Heart right ventricle (tissue), 16 donors: Measurements from ENCODE around the gene GPC5. TPM values are rescaled to one million over a fixed set of nuclear protein-coding genes. Genes with fewer than 3 reads are reported as not detected.

Source experiments
- ATAC-seq, 8 donors: fragments of 200-7000 bp; cut with Tn5 transposase; one replicate each; pipeline ENCODE4 v1.9.1; 2020; ENCODE audit warnings: mild to moderate bottlenecking in 8 of 8, moderate library complexity in 8 of 8, moderate number of reproducible peaks in 1 of 8
- DNase-seq, 2 donors: peaks; one replicate each; pipeline ENCODE4 v3.0.0-alpha.2; 2020
- H3K27ac ChIP-seq, 10 donors: fragments of 200-600 bp; sonication (generic) in 2 of 10; one replicate each; pipeline versions ENCODE4 v1.5.0 to v1.8.0; 2020 to 2022; ENCODE audit warnings: mild to moderate bottlenecking in 3 of 10
- H3K27me3 ChIP-seq, 7 donors: fragments of 200-600 bp; one replicate each; pipeline ENCODE4 v1.8.0; 2021 to 2022; ENCODE audit warnings: mild to moderate bottlenecking in 2 of 7
- H3K36me3 ChIP-seq, 9 donors: fragments of 200-600 bp; sonication (generic) in 1 of 9; one replicate each; pipeline versions ENCODE4 v1.5.0 to v1.8.0; 2020 to 2022; ENCODE audit warnings: mild to moderate bottlenecking in 2 of 9
- H3K4me1 ChIP-seq, 9 donors: fragments of 200-600 bp; sonication (generic) in 1 of 9; one replicate each; pipeline versions ENCODE4 v1.5.0 to v1.8.0; 2020 to 2022; ENCODE audit warnings: mild to moderate bottlenecking in 4 of 9
- H3K4me3 ChIP-seq, 10 donors: fragments of 200-600 bp; sonication (generic) in 2 of 10; one replicate each; pipeline versions ENCODE4 v1.5.0 to v1.8.0; 2020 to 2022; ENCODE audit warnings: mild to moderate bottlenecking in 7 of 10, moderate library complexity in 2 of 10
- H3K9me3 ChIP-seq, 11 donors: fragments of 200-600 bp in 10 of 11; sonication (generic) in 2 of 11; one replicate each; pipeline versions ENCODE4 v1.5.0 to v1.8.0; 2013 to 2022; ENCODE audit warnings: mild to moderate bottlenecking in 2 of 11, control low read depth in 1 of 11, moderate library complexity in 1 of 11
- CTCF ChIP-seq, 9 donors: fragments of 200-600 bp; sonication (generic) in 2 of 9; IDR thresholded peaks; one replicate each; pipeline versions ENCODE4 v1.5.0 to v1.8.0; 2021 to 2022; ENCODE audit warnings: antibody characterized with exemption in 9 of 9, mild to moderate bottlenecking in 5 of 9, moderate library complexity in 1 of 9
- WGBS, 2 donors: extraction: QIAGEN DNeasy Blood & Tissue Kit; methylation state at CpG; one replicate each; pipeline ENCODE4 v1.1.7; 2013; ENCODE audit warnings: inconsistent platforms in 1 of 2; 5-methylcytosine and 5-hydroxymethylcytosine counted together
- intact Hi-C, 10 donors: fragments of 100-400 bp; cut with DNase I; formaldehyde crosslinking; loops; one replicate each; pipeline versions ENCODE4 v1.11.1 to v1.14.2; 2022
- polyA plus RNA-seq, 2 donors: library from polyadenylated mRNA; stranded (reverse); fragments of 200-250 nt; gene quantifications; one replicate each; pipeline ENCODE4 v1.2.3, GENCODE V29; 2013
- total RNA-seq, 10 donors: library from RNA; stranded (reverse); fragmentation: NEBNext Ultra II Directional in 3 of 10; extraction: Animal tissue kit (Norgen Biotek cat#: 25700) in 3 of 10; gene quantifications; one replicate each; pipeline versions ENCODE4 v1.2.1 to v1.2.4, GENCODE V29; 2021 to 2023
- donor health status: Arrhythmogenic right ventricular cardiomyopathy.
- donor health status: ischemic (EF 13 %, LVEDD 7.1; RV severe dilation, severe dysfunction).
- donor health status: healthy with polysubstance abuse.
- donor health status: DM: no; HTN: yes; CAD: no.
- donor health status: DM: no; HTN: no; CAD: no.
- donor health status: ischemic (EF 25% LVEDD 6.9; RV normal size, moderate dysfunction).
- donor health status: ischemic (EF 25% LVEDD 5.7; RV mildly dilated, moderate dysfunction).
- donor health status: healthy.
- donor health status: DM: yes; HTN: yes; CAD: no.
- donor health status: Ischemic cardiomyopathy.
- donor health status: ischemic (EF 35%, LVEDD 5.7; RV mildly dilated, moderate dysfunction).
- donor health status: nonischemic (EF 11% LVEDD 7.7; RV severe dilation, severe dysfunction).
- donor health status: DM: yes; HTN: yes; CAD: no.
- donor health status: PGD.
- donor health status: ischemic (EF 29% LVEDD 5.4; RV normal size, mild dysfunction).
- donor health status: nonischemic (EF 23%, LVEDD 6.1; RV moderate dilation, normal function).

The GPC5 gene
- total and polyA plus RNA-seq, 12 donors, result 0.01 to 3.5 (median 0.70) TPM; not detected in 1

DNA sequence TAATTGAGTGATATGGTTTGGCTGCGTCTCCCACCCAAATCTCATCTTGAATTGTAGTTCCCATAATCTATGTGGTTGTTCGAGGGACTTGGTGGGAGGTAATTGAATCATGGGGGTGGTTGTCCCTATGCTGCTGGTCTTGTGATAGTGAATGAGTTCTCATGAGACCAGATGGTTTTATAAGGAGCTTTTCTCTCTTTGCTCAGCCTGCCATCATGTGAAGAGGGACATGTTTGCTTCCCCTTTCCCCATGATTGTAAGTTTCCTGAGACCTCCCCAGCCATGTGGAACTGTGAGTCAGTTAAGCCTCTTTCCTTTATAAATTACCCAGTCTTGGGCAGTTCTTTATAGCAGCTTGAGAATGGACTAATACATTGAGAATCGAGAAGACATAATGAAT lies 480.1 kb downstream of the GPC5 start:
- no peaks in the 10 kb centered on the region for H3K27me3 ChIP-seq
- ATAC-seq, result no peak
- DNase-seq, result no peak
- no peak for TF ChIP-seq CTCF (IDR thresholded peaks at IDR 0.05)
- H3K4me3 ChIP-seq, result no peak overlapping the region
- H3K4me1 ChIP-seq, result no peaks in the 10 kb centered on the region
- no peaks in the 10 kb centered on the region for H3K36me3 ChIP-seq
- no peak overlapping the region for H3K27ac ChIP-seq
- 87 to 91% methylated on average over 3 of the region's 3 CpGs for WGBS, 2 donors
- H3K9me3 ChIP-seq, result no peaks in the 10 kb centered on the region
- intact Hi-C loops, result no loop called here

- ATAC-seq, result no peak
Observed at GRCh38 chr13:91879360-91879759, 480.9 kb downstream of the GPC5 start.

DNA sequence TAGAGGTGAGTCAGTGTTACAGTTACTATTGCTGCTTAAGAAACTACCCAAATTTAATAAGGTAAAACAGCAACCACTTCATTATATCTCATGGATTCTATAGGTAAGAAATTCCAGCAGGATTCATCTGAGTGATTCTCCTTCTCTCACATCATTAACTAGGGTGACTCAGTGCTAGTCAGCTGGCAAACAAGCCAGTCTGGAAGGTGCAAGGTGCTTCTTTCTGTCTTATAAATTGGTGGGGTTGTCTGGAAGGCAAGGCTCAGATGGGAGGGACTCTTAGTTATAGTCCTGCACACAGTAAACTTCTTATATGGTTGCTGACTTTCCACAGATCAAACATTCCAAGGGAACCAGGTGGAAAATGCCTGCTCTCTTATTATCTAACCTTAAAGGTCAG lies 484.5 kb downstream of the GPC5 start:
- H3K27ac ChIP-seq, result no peak overlapping the region
- ATAC-seq (no peak), DNase-seq (no peak)
- H3K4me1 ChIP-seq, result no peaks in the 10 kb centered on the region
- H3K9me3 ChIP-seq, result no peaks in the 10 kb centered on the region
- no peaks in the 10 kb centered on the region for H3K27me3 ChIP-seq
- TF ChIP-seq CTCF (IDR thresholded peaks at IDR 0.05), result no peak
- intact Hi-C loops, result no loop called here
- H3K4me3 ChIP-seq, result no peak overlapping the region
- H3K36me3 ChIP-seq, result no peaks in the 10 kb centered on the region

More at GRCh38 chr13:91879360-91879759, 480.9 kb downstream of the GPC5 start:
- H3K27ac ChIP-seq, result no peak overlapping the region
- no peaks in the 10 kb centered on the region for H3K9me3 ChIP-seq
- H3K36me3 ChIP-seq, result no peaks in the 10 kb centered on the region
- intact Hi-C loops, result no loop called here
- DNase-seq, result no peak
- no peak for TF ChIP-seq CTCF (IDR thresholded peaks at IDR 0.05)
- no peak overlapping the region for H3K4me3 ChIP-seq
- 95 to 97% methylated on average over 2 of the region's 2 CpGs for WGBS, 2 donors
- H3K27me3 ChIP-seq, result no peaks in the 10 kb centered on the region
- no peaks in the 10 kb centered on the region for H3K4me1 ChIP-seq

DNA sequence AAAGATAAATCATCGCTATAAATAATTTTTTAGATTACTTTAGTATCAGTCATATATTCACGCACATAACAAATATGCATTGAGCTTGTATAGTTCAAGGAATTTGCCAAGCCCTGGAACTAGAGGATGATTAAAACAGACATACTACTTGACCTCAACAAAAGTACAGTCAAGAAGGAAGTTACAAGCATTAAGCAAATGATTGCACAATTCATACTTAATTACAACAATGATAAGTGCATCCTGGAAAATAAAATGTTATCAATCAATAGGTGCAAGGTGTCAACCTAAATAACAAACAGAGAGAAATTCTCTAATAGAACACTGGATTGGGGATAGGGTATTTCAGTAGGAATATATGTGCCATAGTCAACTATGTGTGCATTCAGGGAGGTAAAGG lies 491.2 kb downstream of the GPC5 start:
- no peaks in the 10 kb centered on the region for H3K36me3 ChIP-seq
- intact Hi-C loops, result no loop called here
- no peak for ATAC-seq
- no peaks in the 10 kb centered on the region for H3K4me1 ChIP-seq
- peaks cover 0 to 35% (median 0%) of the 10 kb centered on the region in 11 donors for H3K9me3 ChIP-seq
- H3K4me3 ChIP-seq, result no peak overlapping the region
- TF ChIP-seq CTCF (IDR thresholded peaks at IDR 0.05), result no peak
- no peaks in the 10 kb centered on the region for H3K27me3 ChIP-seq
- no peak for DNase-seq
- 92% methylated on average over 2 of the region's 2 CpGs for WGBS, 2 donors
- no peak overlapping the region for H3K27ac ChIP-seq

DNA sequence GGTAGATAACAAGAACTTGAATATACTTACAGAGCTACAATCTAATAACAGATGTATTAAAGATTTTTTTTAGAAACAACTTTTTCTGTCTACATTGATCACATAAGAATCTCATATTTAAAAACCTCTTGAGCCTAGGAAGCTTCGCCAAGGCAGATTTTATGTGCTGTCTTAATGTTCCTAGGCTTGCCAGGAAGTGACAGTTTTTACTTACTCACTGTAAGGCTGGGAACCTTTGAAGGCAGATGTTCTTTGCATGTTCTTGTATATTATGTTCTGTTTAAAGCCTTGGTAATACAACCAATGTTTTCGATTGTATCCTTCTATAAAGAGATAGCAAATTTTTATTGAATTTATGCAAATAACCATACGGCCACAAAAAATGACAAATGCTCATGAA lies 492.7 kb downstream of the GPC5 start:
- 78 to 81% methylated on average over 3 of the region's 3 CpGs for WGBS, 2 donors
- Histone ChIP-seq H3K27ac (no peak overlapping the region), H3K9me3 (peaks cover 0 to 48% (median 0%) of the 10 kb centered on the region in 11 donors), H3K4me1 (no peaks in the 10 kb centered on the region), H3K4me3 (no peak overlapping the region), H3K36me3 (no peaks in the 10 kb centered on the region), H3K27me3 (no peaks in the 10 kb centered on the region)
- TF ChIP-seq CTCF (IDR thresholded peaks at IDR 0.05), result no peak
- intact Hi-C loops, result no loop called here
- no peak for DNase-seq
- ATAC-seq, result no peak
